IMR-90 (cell line): Measurements from ENCODE around the gene GRM6.

Experiments used
- BHLHE40 ChIP-seq: fragments of 150-350 bp; IDR thresholded peaks from 2 replicates; pipeline ENCODE4 v1.6.1; 2016; ENCODE audit warnings: mild to moderate bottlenecking, low read depth, low read length
- CEBPB ChIP-seq: IDR thresholded peaks from 2 replicates; pipeline ENCODE4 v1.6.1; 2012; ENCODE audit warnings: low read depth, low read length, improper control_type of control experiment
- MAFK ChIP-seq: IDR thresholded peaks from 2 replicates; pipeline ENCODE4 v1.6.1; 2012; ENCODE audit warnings: low read depth, low read length, improper control_type of control experiment
- MXI1 ChIP-seq: IDR thresholded peaks from 2 replicates; pipeline ENCODE4 v1.6.1; 2012; ENCODE audit warnings: low read depth, mild to moderate bottlenecking, low read length, moderate library complexity, borderline replicate concordance
- POLR2A ChIP-seq: IDR thresholded peaks from 2 replicates; pipeline ENCODE4 v1.6.1; 2012; ENCODE audit warnings: mild to moderate bottlenecking, low read depth, low read length
- RAD21 ChIP-seq: IDR thresholded peaks from 2 replicates; pipeline ENCODE4 v1.6.1; 2012; ENCODE audit warnings: low read length, improper control_type of control experiment
- RCOR1 ChIP-seq: IDR thresholded peaks from 2 replicates; pipeline ENCODE4 v1.6.1; 2012; ENCODE audit warnings: mild to moderate bottlenecking, low read length, improper control_type of control experiment; ENCODE audit not compliant: insufficient replicate concordance
- RFX5 ChIP-seq: IDR thresholded peaks from 2 replicates; pipeline ENCODE4 v1.8.0; 2012; ENCODE audit warnings: low read depth, mild to moderate bottlenecking, low read length, moderate library complexity
- SMC3 ChIP-seq: fragments of 150-350 bp; IDR thresholded peaks from 2 replicates; pipeline ENCODE4 v1.6.1; 2016; ENCODE audit warnings: low read depth, mild to moderate bottlenecking, antibody characterized with exemption, low read length, moderate library complexity
- TF ChIP-seq, protein P1 (sequence below): conservative IDR thresholded peaks from 2 replicates; pipeline ENCODE4 v1.5.1; 2012; ENCODE audit warnings: mild to moderate bottlenecking, low read depth, low read length, improper control_type of control experiment

DNA sequence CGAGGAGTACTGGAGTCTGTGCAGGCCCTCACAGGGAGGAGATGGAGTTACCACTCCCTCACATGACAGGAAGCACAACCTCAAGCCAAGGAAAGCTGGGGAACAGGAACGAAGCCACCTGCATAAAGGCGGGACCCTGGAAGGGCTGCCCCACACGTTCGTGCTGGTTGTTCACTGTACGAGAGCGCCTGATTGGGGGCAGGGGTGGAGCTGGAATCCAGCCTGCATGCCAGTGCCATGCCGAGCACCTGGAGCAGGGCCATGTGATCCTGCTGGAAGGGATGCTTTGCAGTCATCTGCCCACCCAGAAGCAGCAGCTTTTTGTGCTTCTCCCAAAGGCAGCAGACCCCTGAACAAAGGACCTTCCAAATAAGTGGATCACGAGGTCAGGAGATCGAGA is 11.4 kb downstream of the GRM6 start:
- TF ChIP-seq MXI1 = no peak
- no peak for TF ChIP-seq MAFK
- no peak for TF ChIP-seq BHLHE40
- TF ChIP-seq, protein P1, sequence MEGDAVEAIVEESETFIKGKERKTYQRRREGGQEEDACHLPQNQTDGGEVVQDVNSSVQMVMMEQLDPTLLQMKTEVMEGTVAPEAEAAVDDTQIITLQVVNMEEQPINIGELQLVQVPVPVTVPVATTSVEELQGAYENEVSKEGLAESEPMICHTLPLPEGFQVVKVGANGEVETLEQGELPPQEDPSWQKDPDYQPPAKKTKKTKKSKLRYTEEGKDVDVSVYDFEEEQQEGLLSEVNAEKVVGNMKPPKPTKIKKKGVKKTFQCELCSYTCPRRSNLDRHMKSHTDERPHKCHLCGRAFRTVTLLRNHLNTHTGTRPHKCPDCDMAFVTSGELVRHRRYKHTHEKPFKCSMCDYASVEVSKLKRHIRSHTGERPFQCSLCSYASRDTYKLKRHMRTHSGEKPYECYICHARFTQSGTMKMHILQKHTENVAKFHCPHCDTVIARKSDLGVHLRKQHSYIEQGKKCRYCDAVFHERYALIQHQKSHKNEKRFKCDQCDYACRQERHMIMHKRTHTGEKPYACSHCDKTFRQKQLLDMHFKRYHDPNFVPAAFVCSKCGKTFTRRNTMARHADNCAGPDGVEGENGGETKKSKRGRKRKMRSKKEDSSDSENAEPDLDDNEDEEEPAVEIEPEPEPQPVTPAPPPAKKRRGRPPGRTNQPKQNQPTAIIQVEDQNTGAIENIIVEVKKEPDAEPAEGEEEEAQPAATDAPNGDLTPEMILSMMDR = no peak
- no peak for TF ChIP-seq POLR2A
- no peak for TF ChIP-seq SMC3
- no peak for TF ChIP-seq RFX5
- TF ChIP-seq RAD21 = no peak
- TF ChIP-seq CEBPB = no peak
- TF ChIP-seq RCOR1 = no peak
